GM13977 (cell line): ENCODE data around the gene RNF217.

ENCODE experiments used
- DNase-seq: peaks from one replicate; pipeline ENCODE4 v3.0.0; 2012; ENCODE audit warnings: low spot score
- CTCF ChIP-seq: IDR thresholded peaks from 2 replicates; pipeline ENCODE4 v1.5.1; 2012; ENCODE audit warnings: mild to moderate bottlenecking, control low read depth; ENCODE audit not compliant: insufficient read depth; ENCODE audit errors: extremely low read depth, missing control alignments
- in situ Hi-C: fragments of 300-500 bp; cut with MboI; formaldehyde crosslinking; loops from one replicate; pipeline ENCODE4 v1.12.0; 2022; ENCODE audit warnings: low sequenced_read_pairs, low pct_unique_long_range_greater_than_20kb, mixed read lengths, inconsistent platforms; ENCODE audit not compliant: unreplicated experiment

The RNF217 gene

GRCh38 chr6:125019918-125020317 is 57.7 kb downstream of the RNF217 start:
- DNase-seq, result no peak
- in situ Hi-C loops, result no loop called here
- TF ChIP-seq CTCF, result no peak

- in situ Hi-C loops, result no loop called here
- DNase-seq, result no peak
- TF ChIP-seq CTCF, result no peak
Observed at GRCh38 chr6:125020385-125020784, 58.1 kb downstream of the RNF217 start.

GRCh38 chr6:125022391-125022989 is 60.3 kb downstream of the RNF217 start:
- TF ChIP-seq CTCF, result no peak
- in situ Hi-C loops, result no loop called here
- no peak for DNase-seq

- DNase-seq, result no peak
- TF ChIP-seq CTCF, result no peak
- in situ Hi-C loops, result no loop called here
Observed at GRCh38 chr6:125025164-125025854, 63.1 kb downstream of the RNF217 start.

GRCh38 chr6:125027287-125027686 is 65.0 kb downstream of the RNF217 start:
- DNase-seq, result no peak
- in situ Hi-C loops, result no loop called here
- TF ChIP-seq CTCF, result no peak

- in situ Hi-C loops, result no loop called here
Observed at GRCh38 chr6:125030969-125031368, 68.7 kb downstream of the RNF217 start.

More at GRCh38 chr6:125030969-125031368, 68.7 kb downstream of the RNF217 start:
- no peak for DNase-seq
- TF ChIP-seq CTCF, result no peak
